HFF-Myc (cell line): ENCODE measurements around the gene B3GLCT.
"Not testable (repeated sequence)": the region's sequence is repeated elsewhere in the genome, so short reads cannot be mapped to it uniquely, and the experiment has no call there.

ENCODE experiments used
- DNase-seq: peaks from one replicate; pipeline ENCODE4 v3.0.0-alpha.2; 2011; ENCODE audit warnings: low read depth; ENCODE audit errors: extremely low read depth
- H3K4me3 ChIP-seq: replicated peaks from 2 replicates; pipeline ENCODE4 v1.5.1; 2011; ENCODE audit warnings: low read depth, mild to moderate bottlenecking, control low read depth, low read length
- TF ChIP-seq, protein P1 (sequence below): IDR thresholded peaks from 2 replicates; pipeline ENCODE4 v1.5.1; 2012; ENCODE audit warnings: mild to moderate bottlenecking, low read depth, low read length, control low read depth; ENCODE audit errors: missing control alignments

The B3GLCT gene

DNA sequence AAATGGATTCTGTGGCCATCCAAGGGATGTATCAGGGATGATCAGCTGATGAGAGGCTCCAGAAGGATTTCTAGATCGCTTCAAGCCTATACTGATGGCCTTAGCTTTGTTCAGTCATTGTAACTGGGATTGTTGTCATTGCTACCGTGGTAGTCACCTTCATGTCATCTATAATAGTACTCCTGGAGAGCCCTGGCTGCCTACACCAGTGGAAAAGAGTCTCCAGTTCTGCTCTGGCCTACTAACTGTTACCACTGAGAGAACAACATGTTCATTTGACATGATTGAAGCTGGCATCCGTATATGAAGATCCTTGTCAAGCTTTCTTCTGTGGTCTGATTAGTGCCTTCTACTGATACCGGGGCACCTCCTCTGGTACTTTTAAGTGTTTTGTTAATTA, 131.3 kb downstream of the B3GLCT start:
- no peak for DNase-seq
- TF ChIP-seq, protein P1, sequence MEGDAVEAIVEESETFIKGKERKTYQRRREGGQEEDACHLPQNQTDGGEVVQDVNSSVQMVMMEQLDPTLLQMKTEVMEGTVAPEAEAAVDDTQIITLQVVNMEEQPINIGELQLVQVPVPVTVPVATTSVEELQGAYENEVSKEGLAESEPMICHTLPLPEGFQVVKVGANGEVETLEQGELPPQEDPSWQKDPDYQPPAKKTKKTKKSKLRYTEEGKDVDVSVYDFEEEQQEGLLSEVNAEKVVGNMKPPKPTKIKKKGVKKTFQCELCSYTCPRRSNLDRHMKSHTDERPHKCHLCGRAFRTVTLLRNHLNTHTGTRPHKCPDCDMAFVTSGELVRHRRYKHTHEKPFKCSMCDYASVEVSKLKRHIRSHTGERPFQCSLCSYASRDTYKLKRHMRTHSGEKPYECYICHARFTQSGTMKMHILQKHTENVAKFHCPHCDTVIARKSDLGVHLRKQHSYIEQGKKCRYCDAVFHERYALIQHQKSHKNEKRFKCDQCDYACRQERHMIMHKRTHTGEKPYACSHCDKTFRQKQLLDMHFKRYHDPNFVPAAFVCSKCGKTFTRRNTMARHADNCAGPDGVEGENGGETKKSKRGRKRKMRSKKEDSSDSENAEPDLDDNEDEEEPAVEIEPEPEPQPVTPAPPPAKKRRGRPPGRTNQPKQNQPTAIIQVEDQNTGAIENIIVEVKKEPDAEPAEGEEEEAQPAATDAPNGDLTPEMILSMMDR: no peak

DNA sequence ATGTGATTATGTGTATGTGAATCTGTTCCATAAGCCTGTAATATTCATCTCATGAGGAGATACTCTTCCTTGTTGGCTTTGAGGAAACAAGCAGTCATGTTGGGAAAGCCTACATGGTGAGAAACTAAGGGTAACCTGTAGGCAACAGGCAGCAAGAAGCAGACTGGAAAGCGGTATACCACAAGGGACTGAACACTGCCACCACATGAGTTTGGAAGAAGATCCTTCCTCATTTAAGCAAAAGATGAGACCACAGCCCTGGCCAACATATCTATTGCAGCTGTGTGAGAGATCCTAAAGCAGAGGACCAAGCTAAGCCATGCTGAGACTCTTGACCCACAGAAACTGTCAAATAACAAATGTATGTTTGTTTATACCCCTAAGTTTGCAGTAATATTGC, 134.8 kb downstream of the B3GLCT start:
- no peak for DNase-seq
- TF ChIP-seq, protein P1: no peak
- H3K4me3 ChIP-seq: no peak overlapping the region

More for the DNA sequence above, 131.3 kb downstream of the B3GLCT start:
- no peak overlapping the region for H3K4me3 ChIP-seq

DNA sequence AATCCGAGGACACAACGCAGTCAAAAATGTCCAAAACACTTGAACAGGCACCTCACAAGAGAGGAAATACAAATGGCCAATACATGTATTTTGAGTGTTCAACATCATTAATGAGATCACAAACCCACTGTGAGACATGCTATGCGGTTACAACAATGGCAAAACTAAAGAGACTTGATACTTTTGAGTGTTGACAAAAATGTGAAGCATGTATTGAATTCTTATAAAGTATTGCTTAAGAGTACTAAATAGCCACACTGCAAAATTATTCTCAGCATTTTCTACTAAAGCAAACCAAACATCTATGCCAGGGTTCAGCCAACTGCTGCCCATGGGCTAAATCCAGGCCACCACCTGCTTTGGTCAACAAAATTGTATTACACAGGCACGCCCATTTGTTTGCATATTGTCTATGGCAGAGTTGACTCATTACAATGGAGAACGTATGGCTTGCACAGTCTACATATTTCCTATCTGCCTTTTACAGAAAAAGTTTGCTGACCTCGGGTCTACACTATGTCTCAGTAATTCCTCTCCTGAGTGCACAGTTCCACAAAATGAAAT, 135.3 kb downstream of the B3GLCT start:
- DNase-seq: no peak
- TF ChIP-seq, protein P1: no peak

DNA sequence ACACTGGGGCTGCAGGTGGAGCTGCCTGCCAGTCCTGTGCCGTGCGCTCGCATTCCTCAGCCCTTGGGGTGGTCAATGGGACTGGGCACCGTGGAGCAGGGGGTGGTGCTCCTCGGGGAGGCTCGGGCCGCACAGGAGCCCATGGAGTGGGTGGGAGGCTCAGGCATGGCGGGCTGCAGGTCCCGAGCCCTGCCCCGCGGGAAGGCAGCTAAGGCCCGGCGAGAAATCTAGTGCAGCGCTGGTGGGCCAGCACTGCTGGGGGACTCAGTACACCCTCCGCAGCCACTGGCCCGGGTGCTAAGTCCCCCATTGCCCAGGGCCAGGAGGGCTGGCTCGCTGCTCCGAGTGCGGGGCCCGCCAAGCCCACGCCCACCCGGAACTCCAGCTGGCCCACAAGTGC, 139.8 kb downstream of the B3GLCT start:
- H3K4me3 ChIP-seq, DNase-seq: not testable (repeated sequence)

More for the DNA sequence above, 135.3 kb downstream of the B3GLCT start:
- no peak overlapping the region for H3K4me3 ChIP-seq

DNA sequence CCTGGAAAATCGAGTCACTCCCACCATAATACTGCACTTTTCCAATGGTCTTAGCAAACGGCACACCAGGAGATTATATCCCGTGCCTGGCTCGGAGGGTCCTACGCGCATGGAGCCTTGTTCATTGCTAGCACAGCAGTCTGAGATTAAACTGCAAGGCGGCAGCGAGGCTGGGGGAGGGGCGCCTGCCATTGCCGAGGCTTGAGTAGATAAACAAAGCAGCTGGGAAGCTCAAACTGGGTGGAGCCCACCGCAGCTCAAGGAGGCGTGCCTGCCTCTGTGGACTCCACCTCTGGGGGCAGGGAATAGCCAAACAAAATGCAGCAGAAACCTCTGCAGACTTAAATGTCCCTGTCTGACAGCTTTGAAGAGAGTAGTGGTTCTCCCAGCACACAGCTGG, 141.1 kb downstream of the B3GLCT start:
- not testable (repeated sequence) for DNase-seq

DNA sequence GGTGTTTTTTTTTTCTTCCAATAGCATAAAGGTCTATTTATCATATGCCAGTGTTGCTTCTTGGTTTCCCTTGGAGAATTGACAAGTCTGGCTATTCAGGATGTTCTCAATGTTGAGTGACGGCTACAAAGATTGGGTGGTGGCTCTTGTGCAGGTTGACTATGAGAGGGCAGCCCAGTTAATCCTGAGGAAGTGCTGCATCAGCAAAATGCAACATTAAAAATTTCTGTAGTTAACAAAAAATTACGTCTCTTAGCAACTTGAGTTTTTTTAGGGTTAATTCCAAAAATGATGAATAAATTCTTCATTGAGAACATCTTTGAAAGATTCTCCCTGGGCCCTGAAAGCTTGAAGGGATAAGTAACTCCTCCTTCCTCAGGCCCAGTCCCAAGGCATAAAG, 147.1 kb downstream of the B3GLCT start:
- no peak overlapping the region for H3K4me3 ChIP-seq
- TF ChIP-seq, protein P1: no peak
- DNase-seq: no peak

More for the DNA sequence above, 141.1 kb downstream of the B3GLCT start:
- not testable (repeated sequence) for H3K4me3 ChIP-seq

DNA sequence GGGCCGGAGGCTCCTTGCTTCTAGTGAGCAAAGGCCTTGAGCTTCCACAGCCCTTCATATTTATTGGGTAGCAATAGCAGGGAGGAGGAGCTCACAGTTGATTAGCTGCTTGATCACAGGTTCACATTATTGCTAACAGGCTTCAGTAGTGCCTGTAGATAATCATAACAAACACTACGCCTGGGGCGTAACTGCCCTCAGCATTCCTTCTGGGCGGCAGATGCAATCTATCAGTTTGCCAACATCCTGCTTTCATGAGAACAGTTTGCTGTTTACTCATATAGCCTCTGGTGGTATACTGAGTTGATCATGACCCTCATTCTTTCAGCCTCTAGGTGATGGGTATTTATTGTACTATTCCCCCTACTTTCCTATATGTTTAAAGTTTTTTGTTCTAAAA, 149.4 kb downstream of the B3GLCT start:
- DNase-seq: no peak
- H3K4me3 ChIP-seq: no peak overlapping the region

DNA sequence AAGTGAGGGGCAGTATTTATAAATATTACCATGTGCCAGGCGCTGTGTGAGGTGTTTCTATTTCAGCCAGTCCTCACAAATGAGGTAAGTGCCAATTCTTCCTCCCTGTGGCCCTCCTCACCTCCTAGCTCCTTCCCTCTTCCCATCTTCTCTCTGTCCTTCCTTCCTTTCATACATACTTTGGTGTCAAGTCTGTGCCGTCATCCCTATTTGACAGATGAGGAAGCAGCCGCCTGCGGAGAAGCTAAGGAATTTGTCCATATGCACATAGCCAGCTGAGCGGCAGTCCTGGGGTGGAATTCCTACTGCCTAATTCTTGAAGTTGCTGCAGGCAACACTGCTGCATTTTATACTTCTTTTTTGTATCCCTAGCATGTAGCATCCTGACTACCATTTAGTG, 150.8 kb downstream of the B3GLCT start:
- H3K4me3 ChIP-seq: no peak overlapping the region
- TF ChIP-seq, protein P1: no peak
- no peak for DNase-seq

More for the DNA sequence above, 149.4 kb downstream of the B3GLCT start:
- TF ChIP-seq, protein P1: no peak
